GM13977 (cell line): ENCODE measurements around the gene TSSK1B.
"Not testable (repeated sequence)": the region's sequence is repeated elsewhere in the genome, so short reads cannot be mapped to it uniquely, and the experiment has no call there.

ENCODE experiments used
- DNase-seq: peaks from one replicate; pipeline ENCODE4 v3.0.0; 2012; ENCODE audit warnings: low spot score
- in situ Hi-C: fragments of 300-500 bp; cut with MboI; formaldehyde crosslinking; loops from one replicate; pipeline ENCODE4 v1.12.0; 2022; ENCODE audit warnings: low sequenced_read_pairs, low pct_unique_long_range_greater_than_20kb, mixed read lengths, inconsistent platforms; ENCODE audit not compliant: unreplicated experiment
- TF ChIP-seq, protein P1 (sequence below): IDR thresholded peaks from 2 replicates; pipeline ENCODE4 v1.5.1; 2012; ENCODE audit warnings: mild to moderate bottlenecking, control low read depth; ENCODE audit not compliant: insufficient read depth; ENCODE audit errors: extremely low read depth, missing control alignments

The TSSK1B gene

GRCh38 chr5:113434889-113435288 lies at the start of gene TSSK1B:
Gene TSSK1B (minus strand): TSS chr5:113434989. CDS start chr5:113434839, 150 bp downstream.
- in situ Hi-C loops = no loop called here
- TF ChIP-seq, protein P1, sequence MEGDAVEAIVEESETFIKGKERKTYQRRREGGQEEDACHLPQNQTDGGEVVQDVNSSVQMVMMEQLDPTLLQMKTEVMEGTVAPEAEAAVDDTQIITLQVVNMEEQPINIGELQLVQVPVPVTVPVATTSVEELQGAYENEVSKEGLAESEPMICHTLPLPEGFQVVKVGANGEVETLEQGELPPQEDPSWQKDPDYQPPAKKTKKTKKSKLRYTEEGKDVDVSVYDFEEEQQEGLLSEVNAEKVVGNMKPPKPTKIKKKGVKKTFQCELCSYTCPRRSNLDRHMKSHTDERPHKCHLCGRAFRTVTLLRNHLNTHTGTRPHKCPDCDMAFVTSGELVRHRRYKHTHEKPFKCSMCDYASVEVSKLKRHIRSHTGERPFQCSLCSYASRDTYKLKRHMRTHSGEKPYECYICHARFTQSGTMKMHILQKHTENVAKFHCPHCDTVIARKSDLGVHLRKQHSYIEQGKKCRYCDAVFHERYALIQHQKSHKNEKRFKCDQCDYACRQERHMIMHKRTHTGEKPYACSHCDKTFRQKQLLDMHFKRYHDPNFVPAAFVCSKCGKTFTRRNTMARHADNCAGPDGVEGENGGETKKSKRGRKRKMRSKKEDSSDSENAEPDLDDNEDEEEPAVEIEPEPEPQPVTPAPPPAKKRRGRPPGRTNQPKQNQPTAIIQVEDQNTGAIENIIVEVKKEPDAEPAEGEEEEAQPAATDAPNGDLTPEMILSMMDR = no peak

GRCh38 chr5:113480243-113480642 lies 45.5 kb upstream of the TSSK1B start:
- TF ChIP-seq, protein P1 = no peak
- peak; percentile 2 for DNase-seq
- in situ Hi-C loops = no loop called here

More at GRCh38 chr5:113434889-113435288, at the start of gene TSSK1B:
- no peak for DNase-seq

DNA sequence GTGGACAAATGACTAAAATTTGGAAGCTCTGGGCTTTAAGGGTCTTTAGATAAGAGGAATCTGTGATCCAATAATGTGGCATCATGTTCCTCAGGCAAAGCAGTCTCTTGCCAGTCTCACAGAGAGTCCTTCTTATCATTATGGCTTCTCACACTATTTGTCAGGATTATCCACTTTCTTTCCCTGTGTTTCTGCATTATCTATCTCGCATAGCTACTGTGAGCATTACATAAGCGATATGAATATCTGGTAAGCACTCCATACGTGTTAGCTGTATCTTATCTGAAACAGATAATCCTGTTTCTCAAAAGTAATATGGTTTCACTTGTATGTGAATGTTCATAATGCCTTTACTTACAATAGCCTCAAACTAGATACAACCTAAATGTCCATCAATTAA lies 43.9 kb upstream of the TSSK1B start:
- in situ Hi-C loops = no loop called here
- TF ChIP-seq, protein P1 = no peak
- DNase-seq = no peak

DNA sequence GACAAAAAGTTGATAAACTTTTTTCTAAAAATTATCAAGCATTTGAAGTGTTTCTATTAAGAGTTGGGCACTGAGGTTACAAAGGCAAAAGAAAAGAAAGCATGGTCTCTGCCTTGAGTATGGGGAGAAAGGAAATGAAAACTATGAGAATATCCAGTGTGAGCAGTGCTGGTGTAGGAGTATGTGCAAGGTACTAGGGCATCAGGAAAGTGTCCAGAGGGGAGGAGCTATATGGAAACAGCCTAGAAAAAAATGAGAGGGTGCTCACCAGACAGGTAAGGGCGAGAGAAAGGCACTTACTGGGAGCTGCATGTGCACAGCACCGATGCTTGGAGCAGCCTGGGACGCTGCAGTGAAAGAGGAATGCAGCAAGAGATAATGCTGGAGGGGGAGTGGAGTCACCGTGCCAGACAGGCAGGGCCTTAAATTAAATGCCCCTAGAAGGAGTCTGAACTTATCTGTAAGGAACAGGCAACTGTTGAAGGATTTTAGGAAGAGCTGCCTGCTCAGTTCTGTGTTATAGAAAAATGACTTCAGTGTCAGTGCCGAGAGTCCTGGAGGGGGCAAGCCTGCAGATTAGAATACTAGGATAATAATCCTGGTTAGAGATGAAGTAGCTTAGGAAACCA lies 39.4 kb upstream of the TSSK1B start:
- in situ Hi-C loops = no loop called here
- no peak for DNase-seq
- TF ChIP-seq, protein P1 = no peak

- in situ Hi-C loops = no loop called here
- DNase-seq = no peak
- TF ChIP-seq, protein P1 = no peak
These were observed 28.2 kb upstream of the TSSK1B start for GRCh38 chr5:113463032-113463431.

DNA sequence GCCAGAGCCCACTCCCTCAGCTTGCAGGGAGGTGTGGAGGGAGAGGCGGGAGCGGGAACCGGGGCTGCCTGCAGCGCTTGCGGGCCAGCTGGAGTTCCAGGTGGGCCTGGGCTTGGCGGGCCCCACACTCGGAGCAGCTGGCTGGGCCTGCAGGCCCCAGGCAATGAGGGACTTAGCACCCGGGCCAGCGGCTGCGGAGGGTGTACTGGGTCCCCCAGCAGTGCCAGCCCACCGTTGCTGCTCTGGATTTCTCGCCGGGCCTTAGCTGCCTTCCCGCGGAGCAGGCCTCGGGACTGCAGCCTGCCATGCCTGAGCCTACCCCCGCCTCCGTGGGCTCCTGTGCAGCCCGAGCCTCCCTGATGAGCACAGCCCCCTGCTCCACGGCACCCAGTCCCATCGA lies 22.3 kb upstream of the TSSK1B start:
- DNase-seq, in situ Hi-C loops: not testable (repeated sequence)

- TF ChIP-seq, protein P1 = no peak
- in situ Hi-C loops = no loop called here
- no peak for DNase-seq
These were observed 18.2 kb upstream of the TSSK1B start for GRCh38 chr5:113452941-113453340.
